PC-9 (cell line): ENCODE data around the gene MARCHF11.

Experiments used
- CTCF ChIP-seq: fragments of 200-600 bp; sonication (generic); conservative IDR thresholded peaks from 2 replicates; pipeline ENCODE4 v1.6.1; 2017; ENCODE audit warnings: mixed run types, antibody characterized with exemption, mild to moderate bottlenecking, moderate library complexity
- EZH2 ChIP-seq: fragments of 200-600 bp; sonication (generic); IDR thresholded peaks from 2 replicates; pipeline ENCODE4 v1.8.0; 2017; ENCODE audit warnings: antibody characterized with exemption, low read depth

- TF ChIP-seq CTCF (no peak), EZH2 (no peak)
Measured at GRCh38 chr5:16152601-16153568, 26.7 kb downstream of the MARCHF11 start.
